ENCODE results near the gene SRSF8.
A peak's percentile ranks its signal among the peaks of the same experiment; 100 is the strongest.
"Not testable (repeated sequence)": the region's sequence is repeated elsewhere in the genome, so short reads cannot be mapped to it uniquely, and the experiment has no call there.

SRSF8 gene

DNA sequence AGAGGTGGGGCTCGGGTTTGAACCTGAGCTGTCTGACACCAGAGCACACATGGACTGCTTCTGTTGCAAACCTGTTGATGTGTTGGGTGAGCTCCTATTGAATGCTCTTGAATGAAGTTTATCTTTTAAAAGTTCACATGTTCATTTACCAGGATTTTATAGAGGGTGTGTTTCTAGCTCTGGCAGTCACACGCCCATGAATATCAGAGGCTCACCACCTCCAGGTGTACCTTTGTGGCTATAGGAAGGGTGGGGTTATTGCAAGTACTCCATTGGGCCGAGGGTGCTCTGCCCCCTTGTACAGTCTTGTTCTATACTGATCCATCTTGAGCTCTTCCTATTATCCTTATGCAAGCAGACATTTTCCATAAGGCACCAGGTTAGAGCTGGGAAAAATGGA lies 32.1 kb downstream of the SRSF8 start:
- DNase-seq: no peak

DNA sequence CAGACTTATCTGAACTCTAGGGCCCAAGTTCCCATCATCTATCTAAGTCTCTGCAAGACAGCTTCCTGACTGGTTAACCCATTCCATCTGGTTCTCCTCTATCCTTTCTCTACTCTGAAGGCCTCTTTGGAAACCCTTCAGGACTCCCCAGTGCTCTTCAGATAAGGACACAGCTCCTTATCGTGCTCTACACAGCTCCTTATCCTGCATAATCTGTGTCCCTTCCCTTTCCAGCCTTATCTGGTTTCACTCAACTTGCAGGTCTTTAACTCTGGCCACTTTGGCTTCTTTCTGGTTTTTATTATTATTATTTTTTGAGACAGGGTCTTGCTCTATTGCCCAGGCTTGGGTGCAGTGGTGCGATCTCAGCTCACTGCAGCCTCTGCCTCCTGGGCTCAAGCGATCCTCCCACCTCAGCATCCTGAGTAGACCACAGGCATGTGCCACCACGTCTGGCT lies 33.5 kb downstream of the SRSF8 start:
- no peak for DNase-seq

DNA sequence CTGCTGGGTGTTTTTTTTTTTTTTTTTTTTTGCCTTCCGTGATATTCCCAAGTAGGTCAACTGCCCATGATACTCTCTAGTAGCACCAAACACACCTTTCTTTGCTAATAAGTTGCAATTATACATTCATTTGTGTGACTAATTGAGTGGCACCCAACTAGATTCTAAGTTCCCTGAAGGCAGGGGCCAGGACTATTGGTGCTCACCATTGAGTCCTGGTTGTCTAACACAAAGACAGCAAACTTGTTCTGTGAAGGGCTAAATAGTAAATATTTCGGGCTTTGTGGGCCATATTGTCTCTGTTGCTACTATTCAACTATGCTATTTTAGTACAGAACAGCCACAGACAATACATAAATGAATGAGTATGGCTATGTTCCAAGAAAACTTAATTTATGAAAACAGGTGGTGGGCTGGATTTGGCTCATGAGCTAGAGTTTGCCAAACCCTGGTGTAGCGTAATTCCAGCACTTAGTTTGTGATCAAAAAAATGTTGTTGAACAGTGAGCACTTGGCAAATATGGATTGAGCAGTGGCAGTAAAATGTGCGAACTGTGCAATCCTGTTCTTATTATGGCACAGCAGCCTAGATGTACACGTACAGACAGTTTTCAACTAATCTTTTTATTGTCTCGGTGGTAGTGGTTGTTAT lies 34.3 kb downstream of the SRSF8 start:
- DNase-seq: no peak

DNA sequence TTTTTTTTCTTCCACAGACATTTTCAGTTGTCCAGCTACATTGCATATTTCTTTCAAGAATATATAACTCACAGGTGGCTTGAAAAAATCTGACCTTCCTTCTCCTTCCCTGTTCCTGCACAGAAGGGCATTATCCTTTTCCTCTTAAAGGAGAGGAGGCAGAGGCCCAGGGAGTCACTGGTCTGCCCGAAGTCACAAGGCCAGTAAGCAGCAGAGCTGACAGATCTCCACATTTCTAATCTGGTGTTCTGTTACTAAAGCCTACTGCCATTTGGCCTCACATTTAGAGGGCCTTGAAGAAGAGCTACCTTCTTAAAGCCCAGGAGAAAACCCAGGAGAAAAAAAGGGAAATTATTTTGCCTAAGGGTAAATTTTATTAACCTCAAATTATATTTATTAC lies 35.2 kb downstream of the SRSF8 start:
- DNase-seq: no peak

DNA sequence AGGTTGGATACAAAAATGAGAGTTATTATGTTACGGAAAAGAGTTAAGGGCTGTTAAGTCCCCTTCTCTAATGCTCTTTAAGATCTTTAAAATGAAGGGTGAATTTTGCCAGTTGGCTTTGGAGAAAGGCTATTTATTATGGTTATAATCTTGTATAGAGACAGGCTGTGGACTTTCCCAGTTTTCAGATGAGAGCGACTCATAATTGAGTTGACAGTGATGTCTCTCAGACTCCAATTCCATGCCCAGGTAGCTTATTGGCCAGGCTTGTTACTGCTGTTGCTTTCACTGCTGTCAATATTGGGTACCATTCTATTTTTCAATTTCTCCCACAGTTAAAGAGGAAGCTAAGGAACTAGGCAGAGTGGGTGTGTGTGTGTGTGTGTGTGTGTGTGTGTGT lies 36.0 kb downstream of the SRSF8 start:
- no peak for DNase-seq

DNA sequence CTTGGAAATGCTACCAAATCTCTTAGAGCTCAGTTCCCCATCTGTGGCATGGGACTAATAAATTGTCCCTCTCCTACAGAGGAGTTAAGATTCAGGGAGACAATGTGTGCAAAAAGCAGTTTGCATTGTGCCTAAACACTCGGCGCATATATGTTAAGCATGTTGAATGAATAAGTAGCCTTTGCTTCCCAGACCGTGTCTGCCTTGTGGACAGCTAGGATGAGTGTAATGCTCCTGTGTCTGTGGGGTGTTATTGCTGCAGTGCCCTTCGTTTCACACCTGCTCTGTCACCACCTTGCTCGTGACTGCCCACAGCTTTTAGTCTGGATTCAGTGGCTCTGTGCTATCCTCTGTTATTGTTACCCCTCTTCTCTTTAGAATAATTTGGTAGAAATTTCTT lies 37.0 kb downstream of the SRSF8 start:
- DNase-seq: no peak

DNA sequence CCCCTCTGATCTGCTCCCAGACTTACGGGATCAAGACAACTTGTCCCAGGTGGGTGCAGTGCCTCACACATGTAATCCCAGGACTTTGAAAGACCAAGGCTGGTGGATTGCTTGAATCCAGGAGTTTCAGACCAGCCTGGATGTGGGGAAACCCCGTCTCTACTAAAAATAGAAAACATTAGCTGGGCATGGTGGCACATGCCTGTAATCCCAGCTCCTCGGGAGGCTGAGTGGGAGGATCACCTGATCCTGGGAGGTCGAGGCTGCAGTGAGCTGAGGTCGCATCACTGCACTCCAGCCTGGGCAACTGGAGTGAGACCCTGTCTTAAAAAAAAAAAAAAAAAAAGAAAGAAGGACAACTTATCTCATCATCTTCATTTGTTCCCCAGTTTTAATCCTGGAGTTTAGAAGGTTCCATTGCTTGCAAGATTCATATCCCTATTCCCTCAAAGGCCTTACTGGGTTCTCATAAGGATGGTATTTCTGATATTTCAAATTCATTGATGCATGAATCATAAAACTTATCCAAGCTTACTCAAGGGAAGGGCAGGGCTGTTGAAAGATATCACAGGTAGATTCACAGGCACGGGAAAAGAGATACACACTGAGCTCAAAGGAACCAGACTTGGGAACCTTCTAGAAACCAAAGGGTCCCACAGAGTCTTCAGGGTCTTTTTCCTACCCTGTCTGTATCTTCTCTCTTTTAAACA lies 37.6 kb downstream of the SRSF8 start:
- no peak for DNase-seq

DNA sequence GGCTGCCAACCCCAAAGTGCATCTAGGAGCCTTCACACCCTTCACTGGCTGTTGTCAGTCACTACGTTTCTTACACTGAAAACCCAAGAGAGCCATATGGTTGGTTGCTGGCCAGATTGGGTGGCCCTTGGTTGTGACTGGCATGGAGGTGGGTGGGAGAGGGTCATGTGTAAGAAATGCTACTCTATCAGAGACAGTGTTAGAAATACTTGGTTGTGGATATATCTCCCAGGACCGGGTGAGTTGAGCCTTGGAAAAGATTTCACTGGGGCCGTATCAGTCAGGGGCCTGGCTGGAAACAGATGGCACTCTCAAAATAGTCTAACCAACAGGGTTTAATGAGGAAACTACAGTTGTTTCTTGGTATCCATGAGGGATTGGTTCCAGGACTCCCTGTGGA lies 38.1 kb downstream of the SRSF8 start:
- peak; percentile 21 for DNase-seq

DNA sequence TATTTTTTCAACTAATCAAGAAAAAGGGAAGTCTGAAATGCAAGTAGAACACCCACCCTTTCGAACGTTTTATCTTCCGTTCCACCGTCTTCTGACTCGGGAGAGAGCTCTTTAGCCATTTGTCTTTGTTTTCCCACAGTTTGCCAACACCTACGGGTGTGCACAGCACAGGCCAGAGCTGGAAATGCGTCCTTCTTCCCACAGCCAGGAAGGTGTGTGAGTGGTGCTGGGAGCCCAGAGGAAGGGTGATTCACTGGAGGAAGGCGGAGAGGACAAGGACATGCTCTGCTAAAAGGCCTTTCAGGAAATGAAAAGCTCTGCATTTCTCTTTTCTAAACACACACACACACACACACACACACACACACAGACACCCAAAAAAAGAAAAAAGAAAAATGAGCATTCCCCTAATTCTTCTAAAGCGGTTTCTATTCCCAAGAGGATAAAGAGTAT lies 41.5 kb downstream of the SRSF8 start:
- DNase-seq: peak; percentile 41

DNA sequence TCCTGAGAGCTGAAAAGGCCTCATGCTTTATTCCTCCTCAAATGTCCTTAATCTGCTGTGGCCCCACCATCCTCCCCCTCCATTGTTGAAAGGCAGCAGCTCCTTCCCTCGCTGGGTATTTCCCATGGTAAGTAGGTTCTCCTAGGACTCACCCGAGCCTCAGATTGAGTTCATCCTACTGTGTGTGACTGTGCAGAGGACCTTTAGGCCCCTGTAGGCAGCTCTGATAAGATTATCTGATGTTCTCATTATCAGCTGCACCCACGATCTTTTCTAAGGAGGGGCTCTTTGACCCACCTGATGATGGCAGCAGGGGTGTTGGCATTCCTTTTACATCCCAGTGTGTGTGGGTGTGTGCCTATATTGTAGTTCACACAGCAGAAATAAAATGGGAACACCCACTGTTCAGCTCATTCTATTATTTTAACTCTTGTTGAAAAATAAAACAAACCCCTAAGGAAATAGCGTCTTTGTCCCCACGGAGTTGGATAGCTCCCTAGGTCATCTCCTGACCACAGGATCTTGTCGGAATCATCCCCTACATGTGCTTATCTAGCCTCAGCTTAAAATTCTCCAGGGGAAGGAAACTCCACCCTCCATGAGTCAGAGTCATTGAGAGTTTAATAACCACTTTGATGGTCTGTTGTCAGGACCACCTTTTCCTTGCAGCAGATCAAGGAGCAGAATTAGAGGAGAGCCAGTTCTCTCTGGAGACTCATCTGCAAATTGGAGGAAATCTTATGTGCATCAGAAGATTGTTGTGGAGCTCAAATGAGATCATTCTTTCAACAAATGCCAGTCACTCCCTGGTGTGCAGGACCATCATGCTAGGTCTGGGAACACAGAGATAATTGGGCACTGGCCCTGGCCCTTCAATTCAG lies 42.2 kb downstream of the SRSF8 start:
- DNase-seq: no peak

DNA sequence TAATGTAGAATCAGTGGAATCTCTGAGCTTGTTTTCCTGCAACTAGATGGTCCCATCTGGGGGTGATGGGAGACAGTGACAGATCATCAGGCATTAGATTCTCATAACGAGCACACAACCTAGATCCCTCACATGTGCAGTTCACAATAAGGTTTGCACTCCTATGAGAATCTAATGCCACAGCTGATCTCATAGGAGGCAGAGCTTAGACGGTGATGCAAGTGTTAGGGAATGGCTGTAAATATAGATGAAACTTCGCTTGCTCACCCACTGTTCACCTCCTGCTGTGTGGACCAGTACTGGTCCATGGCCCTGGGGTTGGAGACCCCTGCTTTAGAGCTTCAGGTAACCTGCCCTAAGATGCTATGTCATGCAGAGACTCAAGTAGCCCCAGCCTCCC lies 44.8 kb downstream of the SRSF8 start:
- DNase-seq: not testable (repeated sequence)

DNA sequence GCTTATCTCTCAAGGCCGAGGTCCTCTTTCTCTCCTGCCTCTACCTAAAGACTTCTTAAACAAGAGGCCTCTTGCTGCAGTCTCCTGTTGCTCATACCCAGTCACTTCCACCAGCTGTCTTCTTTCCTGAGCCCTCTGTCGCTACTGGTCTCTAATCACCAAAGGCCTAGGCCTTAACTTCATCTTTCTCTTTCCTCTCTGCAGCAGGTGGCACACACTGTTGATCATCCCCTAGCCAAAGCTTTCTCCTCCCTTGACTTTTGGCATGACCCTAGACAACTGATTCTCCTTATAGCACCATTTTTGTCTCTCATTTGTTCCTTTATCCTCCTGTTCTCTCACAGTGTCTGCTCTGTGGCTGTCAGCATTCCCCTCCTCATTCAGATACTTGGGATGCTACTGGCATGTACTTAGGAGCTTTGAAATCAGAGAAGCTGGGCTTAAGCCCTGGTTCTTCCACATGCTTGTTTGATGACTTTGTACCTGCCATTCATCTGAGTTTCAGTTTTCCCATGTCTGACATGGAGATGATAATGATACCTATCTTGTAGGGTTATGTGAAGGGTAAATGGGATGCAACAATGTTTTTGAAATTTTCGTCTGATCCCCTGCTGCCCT lies 45.3 kb downstream of the SRSF8 start:
- DNase-seq: no peak

DNA sequence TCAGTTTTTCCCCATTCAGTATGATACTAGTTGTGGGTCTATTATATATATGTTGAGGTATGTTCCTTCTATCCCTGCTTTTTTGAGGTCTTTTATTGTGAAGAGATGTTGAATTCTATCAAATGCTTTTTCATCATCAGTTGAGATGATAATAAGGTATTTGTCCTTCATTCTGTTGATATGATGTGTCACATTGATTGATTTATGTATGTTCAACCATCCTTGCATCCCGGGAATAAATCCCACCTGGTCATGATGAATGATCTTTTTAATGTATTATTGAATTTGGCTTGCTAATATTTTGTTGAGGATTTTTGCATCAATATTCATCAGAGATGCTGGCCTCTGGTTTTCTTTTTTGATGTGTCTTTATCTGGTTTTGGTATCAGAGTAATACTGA lies 48.9 kb downstream of the SRSF8 start:
- DNase-seq: no peak

DNA sequence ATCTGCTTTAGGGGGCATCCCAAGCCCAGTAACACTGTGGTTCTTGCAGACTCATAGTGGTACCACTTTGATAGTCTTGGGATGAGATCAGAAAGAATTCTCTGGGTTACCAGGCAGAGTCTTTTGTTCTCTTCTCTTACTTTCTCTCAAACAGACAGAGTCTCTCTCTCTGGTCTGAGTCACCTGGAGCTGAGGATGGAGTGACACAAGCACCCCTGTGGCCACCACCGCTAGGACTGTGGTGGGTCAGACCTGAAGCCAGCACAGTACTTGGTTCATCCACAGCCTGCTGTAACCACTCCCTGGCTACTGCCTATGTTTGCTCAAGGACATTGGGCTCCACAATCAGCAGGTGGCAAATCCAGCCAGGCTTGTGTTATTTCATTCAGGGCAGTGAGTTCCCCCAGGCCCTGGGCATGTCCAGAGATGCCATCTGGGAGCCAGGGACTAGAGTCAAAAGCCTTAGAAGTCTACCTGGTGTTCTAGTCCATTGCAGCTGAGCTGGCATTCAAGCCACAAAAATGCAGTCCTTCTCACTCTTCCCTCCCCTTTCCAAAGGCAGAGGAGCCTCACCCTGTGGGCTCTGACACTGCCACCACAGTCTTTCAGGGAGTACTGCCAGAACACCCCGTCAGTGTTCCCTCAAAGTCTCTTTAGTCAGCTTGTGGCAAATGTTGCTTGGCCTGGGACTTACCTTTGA lies 52.8 kb downstream of the SRSF8 start:
- no peak for DNase-seq

Data from femur (tissue), 1 donor.